ENCODE results near the gene RBM4.

- TF ChIP-seq CTCF (IDR thresholded peaks at IDR 0.05; ENCODE audit: low read depth, low read length) (no peak), EZH2phosphoT487 (IDR thresholded peaks at IDR 0.05; ENCODE audit: low read depth) (no peak)
Observed at GRCh38 chr11:66629356-66629755, 9.1 kb upstream of the RBM4 start.

Data from OCI-LY3 (cell line).